KMS-11 (cell line): ENCODE data around the gene SAP25.

Experiments used
- H2AFZ ChIP-seq: fragments of 200-600 bp; sonication (generic); 2 replicates; pipeline ENCODE4 v1.6.1; 2016; ENCODE audit warnings: antibody characterized with exemption, mixed run types, low read depth
- H3K27ac ChIP-seq: fragments of 200-600 bp; sonication (generic); 2 replicates; pipeline ENCODE4 v1.6.1; 2016; ENCODE audit warnings: mild to moderate bottlenecking, mixed run types
- H3K27me3 ChIP-seq: fragments of 200-600 bp; sonication (generic); 2 replicates; pipeline ENCODE4 v1.6.1; 2017; ENCODE audit warnings: mild to moderate bottlenecking, low read depth, mixed run types, moderate library complexity; ENCODE audit not compliant: insufficient read depth
- H3K36me3 ChIP-seq: fragments of 200-600 bp; sonication (generic); 2 replicates; pipeline ENCODE4 v1.6.1; 2017; ENCODE audit warnings: mild to moderate bottlenecking, mixed run types; ENCODE audit not compliant: insufficient read depth
- H3K4me1 ChIP-seq: fragments of 200-600 bp; sonication (generic); 2 replicates; pipeline ENCODE4 v1.6.1; 2016; ENCODE audit warnings: mild to moderate bottlenecking, low read depth, mixed run types; ENCODE audit not compliant: poor library complexity, severe bottlenecking
- H3K4me2 ChIP-seq: fragments of 200-600 bp; sonication (generic); 2 replicates; pipeline ENCODE4 v1.7.0; 2016; ENCODE audit warnings: mild to moderate bottlenecking, mixed run types
- H3K4me3 ChIP-seq: fragments of 200-600 bp; sonication (generic); IDR thresholded peaks from 2 replicates; pipeline ENCODE4 v1.6.1; 2017; ENCODE audit warnings: low read depth, low read length, mixed read lengths; ENCODE audit not compliant: insufficient read depth
- H3K79me2 ChIP-seq: fragments of 200-600 bp; sonication (generic); 2 replicates; pipeline ENCODE4 v1.6.1; 2016; ENCODE audit warnings: low read depth, mixed run types; ENCODE audit not compliant: insufficient read depth
- H3K9ac ChIP-seq: fragments of 200-600 bp; sonication (generic); 2 replicates; pipeline ENCODE4 v1.6.1; 2016; ENCODE audit warnings: mild to moderate bottlenecking, mixed run types
- H4K20me1 ChIP-seq: fragments of 200-600 bp; sonication (generic); 2 replicates; pipeline ENCODE4 v1.6.1; 2016; ENCODE audit warnings: mild to moderate bottlenecking, mixed run types; ENCODE audit not compliant: insufficient read depth
- CTCF ChIP-seq: fragments of 200-600 bp; sonication (generic); conservative IDR thresholded peaks from 2 replicates; pipeline ENCODE4 v1.6.1; 2017; ENCODE audit warnings: low read depth, mild to moderate bottlenecking, antibody characterized with exemption, low read length, moderate library complexity, mixed read lengths

Gene SAP25

DNA sequence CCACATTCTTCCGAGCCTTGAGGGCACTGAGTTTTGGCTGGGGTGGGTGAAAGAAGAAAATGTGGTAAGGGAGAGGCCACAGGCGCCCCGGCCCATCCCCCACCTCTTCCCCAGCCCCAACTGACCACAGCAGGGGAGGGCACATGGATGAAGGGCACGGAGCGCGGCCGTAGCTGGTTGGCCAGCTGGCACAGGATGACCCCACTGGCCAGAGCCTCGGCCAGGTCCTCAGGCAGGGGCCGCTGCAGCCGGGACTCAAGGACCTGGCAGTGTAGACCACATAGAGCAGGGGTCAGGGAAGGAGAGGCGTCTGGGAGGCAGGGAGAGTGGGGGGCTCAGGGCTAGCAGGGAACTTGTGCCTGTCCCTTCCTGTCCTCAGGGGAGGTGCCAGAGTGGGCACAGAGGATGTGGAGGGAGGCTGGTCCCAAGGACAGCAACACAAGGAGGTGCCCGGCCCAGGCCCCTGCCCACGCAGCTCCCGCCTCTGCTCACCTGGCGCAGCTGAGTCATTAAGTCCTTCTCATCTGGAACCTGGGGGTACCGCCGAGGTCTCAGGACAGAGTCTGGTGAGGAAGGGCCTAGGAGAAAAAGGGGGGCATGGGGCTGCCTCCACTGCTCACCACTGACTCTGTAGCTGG is 2.2 kb upstream of the SAP25 start:
- Histone ChIP-seq H4K20me1 (no peaks in the 10 kb centered on the region), H3K4me3 (no peak overlapping the region), H3K79me2 (no peaks in the 10 kb centered on the region), H3K4me1 (no peaks in the 10 kb centered on the region), H3K27ac (no peak overlapping the region), H3K9ac (no peak overlapping the region), H3K27me3 (no peaks in the 10 kb centered on the region), H3K4me2 (no peak overlapping the region), H2AFZ (no peak overlapping the region), H3K36me3 (no peaks in the 10 kb centered on the region)
- TF ChIP-seq CTCF, result no peak

GRCh38 chr7:100575206-100575631 is 1.5 kb upstream of the SAP25 start:
- no peak overlapping the region for H3K27ac ChIP-seq
- H3K79me2 ChIP-seq, result no peaks in the 10 kb centered on the region
- no peak overlapping the region for H3K4me2 ChIP-seq
- no peaks in the 10 kb centered on the region for H3K4me1 ChIP-seq
- no peaks in the 10 kb centered on the region for H4K20me1 ChIP-seq
- no peaks in the 10 kb centered on the region for H3K36me3 ChIP-seq
- no peak overlapping the region for H3K4me3 ChIP-seq
- no peak for TF ChIP-seq CTCF
- no peak overlapping the region for H2AFZ ChIP-seq
- no peak overlapping the region for H3K9ac ChIP-seq
- H3K27me3 ChIP-seq, result no peaks in the 10 kb centered on the region

DNA sequence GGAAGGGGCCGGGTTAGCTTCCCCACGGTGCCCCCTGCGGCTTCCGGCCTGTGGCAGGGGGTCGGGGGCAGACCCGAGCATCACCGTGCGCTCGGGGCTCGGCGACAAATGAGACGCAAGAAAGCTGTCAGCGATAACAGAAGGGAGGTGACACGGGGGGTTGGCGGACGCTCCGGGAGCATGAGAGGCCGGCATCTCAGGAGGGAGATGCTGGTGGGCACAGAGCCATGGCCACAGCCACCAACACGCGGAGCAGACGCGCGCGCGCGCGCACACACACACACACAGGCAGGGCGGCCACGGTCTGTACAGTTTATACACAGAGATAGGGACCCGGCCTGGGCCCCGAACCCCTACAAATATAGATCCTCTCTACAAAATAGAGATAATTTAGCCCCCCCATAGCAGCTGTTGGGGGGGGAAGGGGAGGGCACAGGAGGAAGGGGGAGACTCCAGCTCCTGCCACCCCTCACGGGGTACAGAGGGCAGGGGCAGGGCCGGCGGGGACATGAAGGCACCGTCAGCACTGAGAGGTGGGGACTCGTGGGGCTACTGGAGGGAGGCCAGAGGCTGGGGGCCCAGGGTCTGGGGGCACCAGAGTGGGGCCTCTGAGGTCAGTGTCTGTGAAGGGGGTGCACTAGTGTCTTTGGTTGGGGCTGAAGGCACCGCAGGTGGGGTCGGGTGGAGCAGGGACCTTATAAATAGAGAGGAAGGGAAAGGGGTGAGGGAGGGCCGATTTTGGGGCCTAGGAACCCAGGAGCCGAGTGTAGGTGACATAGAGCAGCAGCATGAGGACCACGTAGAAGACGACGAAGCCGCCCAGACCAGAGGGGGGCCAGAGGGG is 884 bp upstream of the SAP25 start:
- no peak overlapping the region for H3K4me3 ChIP-seq
- no peaks in the 10 kb centered on the region for H3K36me3 ChIP-seq
- H3K27me3 ChIP-seq, result no peaks in the 10 kb centered on the region
- no peak overlapping the region for H3K27ac ChIP-seq
- H2AFZ ChIP-seq, result no peak overlapping the region
- no peak for TF ChIP-seq CTCF
- H3K4me2 ChIP-seq, result no peak overlapping the region
- H3K4me1 ChIP-seq, result no peaks in the 10 kb centered on the region
- H4K20me1 ChIP-seq, result no peaks in the 10 kb centered on the region
- no peaks in the 10 kb centered on the region for H3K79me2 ChIP-seq
- no peak overlapping the region for H3K9ac ChIP-seq

- Histone ChIP-seq H3K4me1 (no peaks in the 10 kb centered on the region), H3K36me3 (no peaks in the 10 kb centered on the region), H4K20me1 (no peaks in the 10 kb centered on the region), H3K4me2 (no peak overlapping the region), H3K79me2 (no peaks in the 10 kb centered on the region), H3K27me3 (no peaks in the 10 kb centered on the region), H2AFZ (no peak overlapping the region), H3K4me3 (no peak overlapping the region), H3K9ac (no peak overlapping the region), H3K27ac (no peak overlapping the region)
- TF ChIP-seq CTCF, result no peak
These were observed 588 bp downstream of the SAP25 start for GRCh38 chr7:100572949-100573675.
